ENCODE results near the gene PRKCE. TPM values are rescaled to one million over a fixed set of nuclear protein-coding genes. Genes with fewer than 3 reads are reported as not detected.

The PRKCE gene
- total RNA-seq, 2 donors from 2014 or later = 5.8 to 18.1 TPM

DNA sequence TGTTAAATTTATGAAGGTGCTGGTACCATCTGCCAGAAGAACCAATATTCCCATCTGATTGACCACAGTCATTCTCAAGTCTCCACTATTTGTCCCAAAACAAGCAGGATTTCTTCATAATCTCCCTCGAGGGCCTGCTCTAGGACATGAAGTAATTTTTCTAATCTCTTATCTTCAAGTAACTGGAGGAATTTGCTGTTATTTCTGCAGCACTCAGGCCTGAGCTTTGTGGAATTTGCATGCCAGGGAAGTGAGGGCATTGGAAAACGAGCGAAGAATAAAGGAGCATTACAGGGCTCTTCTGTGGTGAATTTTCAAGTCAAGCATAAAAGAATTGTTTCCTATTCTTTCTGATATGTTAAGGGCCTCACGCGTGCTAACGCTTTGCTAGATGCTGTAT lies 484.5 kb downstream of the PRKCE start:
- Histone ChIP-seq H3K9me3 (no peaks in the 10 kb centered on the region), H3K27me3 (replicated peaks; ENCODE audit: insufficient read depth) (no peaks in the 10 kb centered on the region), H3K4me3 (no peak overlapping the region), H3K27ac (peak overlapping the region; percentile 80 to 95), H3K4me1 (ENCODE audit: control insufficient read depth in 1 of 2, low read depth in 2 of 2) (peaks cover 39 to 71% of the 10 kb centered on the region in 2 donors), H3K36me3 (no peaks in the 10 kb centered on the region)
- peak; percentile 66 for ATAC-seq (ENCODE audit: insufficient number of reproducible peaks, low FRiP score, low read depth)
- TF ChIP-seq, protein P1, sequence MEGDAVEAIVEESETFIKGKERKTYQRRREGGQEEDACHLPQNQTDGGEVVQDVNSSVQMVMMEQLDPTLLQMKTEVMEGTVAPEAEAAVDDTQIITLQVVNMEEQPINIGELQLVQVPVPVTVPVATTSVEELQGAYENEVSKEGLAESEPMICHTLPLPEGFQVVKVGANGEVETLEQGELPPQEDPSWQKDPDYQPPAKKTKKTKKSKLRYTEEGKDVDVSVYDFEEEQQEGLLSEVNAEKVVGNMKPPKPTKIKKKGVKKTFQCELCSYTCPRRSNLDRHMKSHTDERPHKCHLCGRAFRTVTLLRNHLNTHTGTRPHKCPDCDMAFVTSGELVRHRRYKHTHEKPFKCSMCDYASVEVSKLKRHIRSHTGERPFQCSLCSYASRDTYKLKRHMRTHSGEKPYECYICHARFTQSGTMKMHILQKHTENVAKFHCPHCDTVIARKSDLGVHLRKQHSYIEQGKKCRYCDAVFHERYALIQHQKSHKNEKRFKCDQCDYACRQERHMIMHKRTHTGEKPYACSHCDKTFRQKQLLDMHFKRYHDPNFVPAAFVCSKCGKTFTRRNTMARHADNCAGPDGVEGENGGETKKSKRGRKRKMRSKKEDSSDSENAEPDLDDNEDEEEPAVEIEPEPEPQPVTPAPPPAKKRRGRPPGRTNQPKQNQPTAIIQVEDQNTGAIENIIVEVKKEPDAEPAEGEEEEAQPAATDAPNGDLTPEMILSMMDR (IDR thresholded peaks at IDR 0.05) = no peak
- DNase-seq (ENCODE audit: low spot score) = no peak

DNA sequence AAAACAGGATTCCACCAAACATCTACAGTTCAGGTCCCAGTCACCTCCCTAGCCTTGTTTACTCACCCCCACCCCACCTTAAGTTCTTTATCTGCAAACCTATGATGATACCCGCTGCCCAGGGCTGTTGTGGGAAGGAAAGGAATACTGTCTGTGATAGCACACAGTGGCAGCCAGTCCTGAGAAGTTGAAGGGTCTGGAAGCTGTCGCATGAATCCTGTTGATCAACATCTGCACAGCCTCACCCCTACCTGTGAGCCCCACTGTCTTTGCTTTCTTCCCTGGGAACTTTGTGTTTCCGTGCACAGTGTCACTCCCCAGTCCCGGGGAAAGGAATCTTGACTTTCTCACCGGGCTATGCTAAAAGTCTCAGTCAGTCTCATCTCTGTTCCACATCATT lies 485.0 kb downstream of the PRKCE start:
- Histone ChIP-seq H3K4me1 (ENCODE audit: control insufficient read depth in 1 of 2, low read depth in 2 of 2) (peaks cover 39 to 66% of the 10 kb centered on the region in 2 donors), H3K9me3 (no peaks in the 10 kb centered on the region), H3K27me3 (replicated peaks; ENCODE audit: insufficient read depth) (no peaks in the 10 kb centered on the region), H3K36me3 (no peaks in the 10 kb centered on the region), H3K27ac (peak overlapping the region; percentile 80 to 95), H3K4me3 (no peak overlapping the region)
- TF ChIP-seq, protein P1 (IDR thresholded peaks at IDR 0.05) = no peak
- no peak for DNase-seq (ENCODE audit: low spot score)
- no peak for ATAC-seq (ENCODE audit: insufficient number of reproducible peaks, low FRiP score, low read depth)

DNA sequence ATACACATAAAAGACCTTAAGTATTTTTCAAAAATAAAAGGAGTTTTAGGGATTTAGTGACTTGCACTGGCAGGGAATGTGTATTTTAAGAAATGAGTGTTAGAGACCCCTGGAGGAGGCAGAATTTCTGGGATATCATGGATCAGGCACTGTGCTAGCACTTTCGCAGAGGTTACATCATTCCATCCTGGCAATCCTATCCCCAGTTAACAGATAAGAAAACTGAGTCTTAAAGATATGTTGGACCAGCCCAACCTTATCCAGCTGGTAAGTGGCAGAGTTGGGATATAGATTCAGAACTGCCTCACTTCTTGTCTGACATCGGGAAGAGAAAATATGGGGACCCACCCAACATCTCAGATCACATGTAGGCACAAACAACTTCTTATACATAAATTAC lies 485.5 kb downstream of the PRKCE start:
- peak overlapping the region; percentile 80 to 95 for H3K27ac ChIP-seq
- TF ChIP-seq, protein P1 (IDR thresholded peaks at IDR 0.05) = no peak

DNA sequence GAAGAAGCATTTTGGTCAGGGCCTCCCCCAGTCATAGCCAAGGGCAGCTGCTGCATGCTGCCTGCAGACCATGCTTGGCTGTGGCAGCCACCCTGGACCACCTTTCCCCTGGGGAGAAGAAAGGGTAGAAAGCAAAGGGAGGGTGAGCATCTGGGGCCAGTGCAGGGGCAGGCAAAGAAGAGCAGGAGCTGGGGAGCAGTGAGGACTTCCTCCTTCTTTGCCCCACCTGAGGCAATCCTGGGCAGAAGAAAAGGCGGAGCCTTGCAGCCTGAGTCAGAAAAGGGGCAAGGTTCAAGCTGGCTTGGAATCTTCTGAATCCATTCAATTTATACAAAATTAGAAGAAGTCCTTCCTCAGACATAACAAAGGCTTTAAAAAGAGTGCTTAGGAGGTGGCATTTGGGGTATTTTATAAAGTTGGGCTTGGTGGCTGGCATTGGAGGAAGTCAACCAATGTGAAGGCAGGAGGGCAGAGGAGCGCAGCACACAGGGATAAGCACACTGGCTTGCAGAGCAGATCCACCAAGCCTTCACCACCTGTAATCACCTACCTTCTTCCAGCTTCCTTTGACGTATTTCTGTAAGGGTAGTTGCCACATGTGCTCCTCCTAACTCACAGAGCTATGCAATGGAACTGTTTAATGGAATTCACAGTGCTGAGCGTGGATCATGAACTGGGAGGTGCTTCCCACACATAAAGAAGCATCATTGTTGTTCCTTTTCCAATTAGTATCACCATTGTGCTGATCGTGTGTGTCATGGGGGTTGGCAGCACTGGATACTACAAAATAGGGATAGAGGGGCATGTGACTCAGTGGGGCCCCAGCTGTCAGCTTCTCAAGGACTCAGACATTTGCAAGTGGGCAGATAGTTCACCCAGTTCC lies 491.3 kb downstream of the PRKCE start:
- Histone ChIP-seq H3K27me3 (replicated peaks; ENCODE audit: insufficient read depth) (no peaks in the 10 kb centered on the region), H3K4me3 (no peak overlapping the region), H3K36me3 (no peaks in the 10 kb centered on the region), H3K27ac (no peak overlapping the region), H3K9me3 (no peaks in the 10 kb centered on the region), H3K4me1 (ENCODE audit: control insufficient read depth in 1 of 2, low read depth in 2 of 2) (peaks cover 0 to 8% of the 10 kb centered on the region in 2 donors)
- TF ChIP-seq, protein P1 (IDR thresholded peaks at IDR 0.05) = no peak
- DNase-seq (ENCODE audit: low spot score) (no peak), ATAC-seq (ENCODE audit: insufficient number of reproducible peaks, low FRiP score, low read depth) (no peak)

More for the DNA sequence above, 485.5 kb downstream of the PRKCE start:
- no peak for ATAC-seq (ENCODE audit: insufficient number of reproducible peaks, low FRiP score, low read depth)
- no peak for DNase-seq (ENCODE audit: low spot score)
- no peaks in the 10 kb centered on the region for H3K27me3 ChIP-seq (replicated peaks; ENCODE audit: insufficient read depth)
- no peaks in the 10 kb centered on the region for H3K9me3 ChIP-seq
- no peaks in the 10 kb centered on the region for H3K36me3 ChIP-seq
- H3K4me3 ChIP-seq = no peak overlapping the region
- H3K4me1 ChIP-seq (ENCODE audit: control insufficient read depth in 1 of 2, low read depth in 2 of 2) = peaks cover 39 to 66% of the 10 kb centered on the region in 2 donors

DNA sequence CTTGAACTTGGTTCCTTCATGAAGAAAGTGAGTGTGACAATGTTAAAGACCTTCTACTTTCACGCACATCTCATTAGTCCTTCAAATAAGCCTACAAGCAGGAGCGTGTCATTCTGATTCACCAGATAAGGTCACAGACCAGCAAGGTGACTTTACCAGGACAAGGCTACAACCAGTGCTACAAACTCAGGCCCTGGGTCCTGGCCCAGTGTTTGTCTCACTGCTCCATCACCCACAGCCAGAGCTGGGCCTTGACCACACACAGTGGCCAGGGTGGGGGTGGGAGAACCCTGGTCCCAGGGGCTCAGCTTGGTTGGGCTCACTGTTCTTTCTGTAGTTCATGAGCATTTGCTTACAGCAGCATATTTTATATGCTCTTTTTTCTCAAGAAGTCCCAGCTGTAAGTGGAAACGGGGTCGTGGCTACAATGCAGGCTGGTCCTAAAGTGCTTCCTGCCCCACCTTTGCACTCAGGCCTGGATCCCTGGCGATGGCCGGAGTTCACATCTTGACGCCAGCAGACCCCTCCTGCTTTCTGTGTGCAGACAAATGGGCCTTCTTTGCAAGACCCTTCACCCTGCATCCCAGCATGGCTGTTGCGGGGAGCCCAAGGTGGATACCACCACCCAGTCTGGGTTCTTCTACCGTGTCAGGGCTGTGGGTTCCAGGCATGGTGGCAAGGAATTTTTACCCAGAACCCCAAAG lies 492.1 kb downstream of the PRKCE start:
- no peak overlapping the region for H3K27ac ChIP-seq
- no peak for ATAC-seq (ENCODE audit: insufficient number of reproducible peaks, low FRiP score, low read depth)
- no peak for DNase-seq (ENCODE audit: low spot score)
- TF ChIP-seq, protein P1 (IDR thresholded peaks at IDR 0.05) = no peak
- no peaks in the 10 kb centered on the region for H3K36me3 ChIP-seq
- H3K4me1 ChIP-seq (ENCODE audit: control insufficient read depth in 1 of 2, low read depth in 2 of 2) = no peaks in the 10 kb centered on the region
- no peak overlapping the region for H3K4me3 ChIP-seq
- no peaks in the 10 kb centered on the region for H3K27me3 ChIP-seq (replicated peaks; ENCODE audit: insufficient read depth)
- H3K9me3 ChIP-seq = no peaks in the 10 kb centered on the region
